Activated CD4-positive, CD25-positive, alpha-beta regulatory T cell treated with anti-CD3 and anti-CD28 coated beads, Interleukin-2, amount 50 U/mL, for 16 hours (primary cell): ENCODE data around the gene ATP5PO.
"Not testable (repeated sequence)": the region's sequence is repeated elsewhere in the genome, so short reads cannot be mapped to it uniquely, and the experiment has no call there.

Experiments
- DNase-seq: peaks from one replicate; pipeline ENCODE4 v3.0.0-alpha.2; 2020; ENCODE audit warnings: low read depth, low spot score

ATP5PO gene

DNA sequence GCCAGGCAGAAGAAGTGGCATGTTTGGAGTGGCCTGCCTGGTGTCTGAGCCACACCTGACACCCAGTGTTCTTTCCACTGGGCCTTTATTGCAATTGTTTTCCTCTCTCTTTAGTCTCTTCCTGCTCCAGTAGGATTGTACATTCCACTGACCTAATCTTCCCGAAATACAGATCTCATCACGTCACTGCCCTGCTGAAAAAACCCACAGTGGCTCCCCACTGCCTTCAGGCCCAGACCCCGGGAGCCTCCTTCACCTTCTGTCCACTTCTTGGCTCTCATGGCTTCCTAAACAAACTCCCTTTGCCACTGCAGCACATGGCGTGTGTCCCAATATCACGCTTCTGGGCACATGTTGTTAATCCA is 25.3 kb upstream of the ATP5PO start:
- no peak for DNase-seq

DNA sequence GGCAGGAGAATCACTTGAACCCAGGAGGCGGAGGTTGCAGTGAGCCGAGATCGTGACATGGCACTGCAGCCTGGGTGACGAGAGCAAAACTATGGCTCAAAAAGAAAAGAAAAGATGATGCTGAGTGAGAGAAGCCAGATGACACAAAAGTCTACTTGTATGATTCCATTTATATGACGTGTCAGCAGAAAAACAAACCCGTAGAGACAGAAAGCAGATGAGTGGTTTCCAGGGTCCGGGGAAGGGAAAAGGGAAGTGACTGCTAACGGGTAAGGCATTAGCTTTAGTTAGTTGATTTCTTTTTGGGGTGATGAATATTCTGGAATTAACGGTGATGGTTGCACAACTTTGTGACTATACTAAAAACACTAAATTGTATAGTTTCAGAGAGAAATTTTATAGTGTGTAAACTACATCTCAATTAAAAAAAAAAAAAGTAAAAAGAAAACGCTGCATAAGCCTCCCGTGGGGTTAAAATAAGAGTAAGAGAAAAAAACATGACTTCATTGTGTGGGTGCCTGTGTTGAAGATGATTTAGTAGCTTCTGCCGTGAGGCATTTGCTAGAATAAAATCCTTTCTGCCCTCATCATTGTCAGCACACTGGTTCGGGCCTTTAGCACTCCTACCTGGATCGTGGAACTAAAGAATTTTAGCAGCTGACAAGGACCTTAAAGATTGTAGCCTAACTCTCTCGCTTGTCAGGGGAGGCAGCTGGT is 24.7 kb upstream of the ATP5PO start:
- no peak for DNase-seq

GRCh38 chr21:33939226-33939625 is 23.6 kb upstream of the ATP5PO start:
- no peak for DNase-seq

DNA sequence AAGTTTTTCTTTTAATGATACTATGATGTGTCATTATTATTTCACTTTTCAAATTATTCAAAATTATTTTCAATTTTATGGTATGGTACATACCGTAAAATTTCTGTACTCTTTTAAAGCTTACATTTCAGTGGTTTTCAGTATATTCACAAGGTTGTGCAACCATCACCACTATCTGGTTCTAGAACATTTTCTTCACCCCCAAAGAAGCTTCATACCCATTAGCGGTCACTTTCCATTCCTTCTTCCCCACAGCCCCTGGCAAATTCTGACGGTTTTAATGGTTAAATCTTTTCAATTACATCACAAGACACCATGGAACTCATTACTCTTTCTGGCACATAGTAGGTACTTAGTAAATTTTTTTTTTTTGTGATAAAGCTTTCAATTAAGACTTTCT is 22.8 kb upstream of the ATP5PO start:
- DNase-seq, result no peak

DNA sequence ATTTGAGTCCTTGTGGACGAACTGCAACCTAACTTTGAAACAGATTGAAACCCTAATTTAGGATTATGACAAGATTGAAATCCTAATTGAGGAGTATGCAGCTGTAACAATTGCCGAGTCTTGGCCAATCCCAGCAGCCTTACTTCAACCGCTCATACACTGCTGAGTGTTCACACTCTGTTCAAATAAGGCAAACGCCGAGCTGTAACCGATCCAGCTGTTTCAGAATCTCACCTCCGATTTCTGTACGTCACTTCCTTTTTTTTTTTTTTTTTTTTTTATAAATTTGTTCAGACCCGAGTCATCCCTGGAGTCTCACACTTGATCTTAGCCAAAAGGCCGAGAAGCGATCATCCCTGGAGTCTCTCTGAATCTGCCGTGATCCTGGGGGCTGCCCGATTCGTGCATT is 22.3 kb upstream of the ATP5PO start:
- DNase-seq, result no peak

DNA sequence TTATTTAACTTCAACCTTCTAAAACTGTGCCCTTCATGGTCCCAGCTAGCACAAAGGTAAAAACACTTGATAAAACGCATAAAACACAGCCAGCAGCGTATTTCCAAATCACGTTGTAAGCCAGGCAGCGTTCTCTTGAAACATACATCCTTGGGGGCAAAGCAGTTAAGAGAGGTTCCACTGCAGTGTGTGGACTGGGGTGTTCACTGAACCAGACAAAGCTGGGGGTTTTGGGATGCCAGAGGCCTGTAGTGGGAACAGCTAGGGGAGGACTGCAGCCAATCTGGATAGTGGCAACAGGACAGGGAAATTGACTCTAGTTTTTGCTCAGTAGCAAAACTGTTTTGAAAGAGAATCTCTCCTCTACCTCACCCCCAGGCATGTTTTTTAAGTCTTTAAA is 21.5 kb upstream of the ATP5PO start:
- no peak for DNase-seq

- DNase-seq, result no peak
Observed at GRCh38 chr21:33936301-33937038, 20.9 kb upstream of the ATP5PO start.

GRCh38 chr21:33932731-33933130 is 17.1 kb upstream of the ATP5PO start:
- DNase-seq, result no peak

DNA sequence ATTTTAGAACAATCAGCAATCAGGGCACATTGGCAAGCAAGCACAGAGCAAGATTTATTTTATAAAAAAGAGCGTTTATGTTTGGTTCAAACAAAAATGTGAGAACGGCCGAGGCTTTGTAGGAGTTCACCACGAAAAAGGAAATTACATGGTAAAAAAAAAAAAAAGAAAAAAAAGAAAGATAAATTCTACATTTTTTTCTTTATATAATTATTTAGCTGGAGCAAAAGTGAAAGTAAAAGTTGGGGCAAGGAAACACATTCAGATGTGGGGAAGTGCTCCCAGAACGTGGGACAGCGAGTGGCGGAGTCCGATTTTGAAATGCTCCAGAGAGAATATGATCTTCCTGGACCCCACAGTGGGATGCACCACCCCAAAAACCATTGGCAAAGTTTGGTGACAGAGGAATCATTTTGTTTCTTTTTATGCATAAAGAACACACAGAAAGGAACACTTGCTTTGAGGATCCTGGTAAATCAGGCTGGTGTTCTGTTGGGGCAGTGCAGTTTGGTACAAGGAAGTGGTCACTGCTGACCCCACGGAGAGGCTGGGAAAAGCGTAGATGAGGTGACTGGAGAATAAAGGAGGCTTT is 16.3 kb upstream of the ATP5PO start:
- no peak for DNase-seq

GRCh38 chr21:33931052-33931798 is 15.6 kb upstream of the ATP5PO start:
- DNase-seq, result peak; percentile 52

DNA sequence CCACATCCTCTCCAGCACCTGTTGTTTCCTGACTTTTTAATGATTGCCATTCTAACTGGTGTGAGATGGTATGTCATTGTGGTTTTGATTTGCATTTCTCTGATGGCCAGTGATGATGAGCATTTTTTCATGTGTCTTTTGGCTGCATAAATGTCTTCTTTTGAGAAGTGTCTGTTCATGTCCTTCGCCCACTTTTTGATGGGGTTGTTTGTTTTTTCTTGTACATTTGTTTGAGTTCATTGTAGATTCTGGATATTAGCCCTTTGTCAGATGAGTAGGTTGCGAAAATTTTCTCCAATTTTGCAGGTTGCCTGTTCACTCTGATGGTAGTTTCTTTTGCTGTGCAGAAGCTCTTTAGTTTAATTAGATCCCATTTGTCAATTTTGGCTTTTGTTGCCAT is 10.6 kb upstream of the ATP5PO start:
- DNase-seq, result not testable (repeated sequence)

- no peak for DNase-seq
Observed at GRCh38 chr21:33924766-33925100, 9.1 kb upstream of the ATP5PO start.

- DNase-seq, result peak; percentile 87
Observed at GRCh38 chr21:33924079-33924765, 8.6 kb upstream of the ATP5PO start.

DNA sequence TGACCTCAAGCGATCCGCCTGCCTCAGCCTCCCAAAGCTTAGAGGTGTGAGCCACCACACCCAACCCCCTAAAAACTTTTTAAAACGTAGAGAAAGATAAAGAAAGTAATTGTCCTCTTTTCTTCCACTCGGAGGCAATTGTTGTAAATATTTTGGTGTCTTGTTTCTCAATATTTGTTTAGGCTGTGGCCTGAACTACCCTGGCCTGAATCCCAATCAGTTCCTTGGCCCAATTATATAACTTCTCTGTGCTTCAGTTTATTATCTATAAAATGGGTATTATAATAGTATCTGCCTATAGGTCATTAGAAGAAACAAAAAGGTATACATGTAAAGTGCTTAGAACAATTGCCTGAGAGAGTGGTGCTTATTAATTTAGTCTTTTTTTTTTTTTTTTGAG is 1.8 kb upstream of the ATP5PO start:
- no peak for DNase-seq

DNA sequence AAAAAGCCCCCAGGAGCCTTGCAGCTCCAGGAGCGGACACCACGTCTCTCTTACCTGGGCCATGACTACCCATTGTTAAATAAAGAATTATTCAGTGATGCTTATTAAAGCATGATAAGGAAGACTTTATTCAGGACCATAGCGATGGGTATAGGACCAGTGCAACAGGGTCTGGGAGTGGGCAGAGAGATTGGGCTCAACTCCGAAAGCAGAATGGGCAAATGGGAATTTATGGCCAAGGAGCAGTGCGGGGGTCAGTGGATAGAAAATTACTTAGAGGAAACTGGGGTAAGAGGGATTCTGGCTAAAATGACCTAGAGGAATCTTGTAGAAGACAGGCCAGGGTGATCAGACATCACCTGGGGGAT is 580 bp upstream of the ATP5PO start:
- no peak for DNase-seq

DNA sequence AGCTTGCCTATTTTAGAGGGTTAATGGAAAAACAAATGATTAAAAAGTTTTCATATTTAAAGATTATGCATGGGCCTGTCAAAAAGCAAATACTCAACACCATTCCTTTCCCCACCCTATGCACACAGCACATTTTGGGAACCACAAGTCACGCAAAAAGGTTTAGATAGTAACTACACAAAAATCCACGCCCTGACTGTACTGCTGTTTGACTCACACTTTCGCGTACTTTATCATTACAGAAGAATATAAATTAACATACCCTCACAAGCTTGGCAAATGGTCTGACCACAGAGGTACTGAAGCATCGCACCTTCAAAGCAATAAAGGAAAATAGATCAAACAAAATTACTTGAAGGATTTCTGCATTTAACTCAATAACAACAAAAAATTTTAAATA is 1.4 kb downstream of the ATP5PO start:
- no peak for DNase-seq

GRCh38 chr21:33909756-33910155 is 5.8 kb downstream of the ATP5PO start:
- no peak for DNase-seq

DNA sequence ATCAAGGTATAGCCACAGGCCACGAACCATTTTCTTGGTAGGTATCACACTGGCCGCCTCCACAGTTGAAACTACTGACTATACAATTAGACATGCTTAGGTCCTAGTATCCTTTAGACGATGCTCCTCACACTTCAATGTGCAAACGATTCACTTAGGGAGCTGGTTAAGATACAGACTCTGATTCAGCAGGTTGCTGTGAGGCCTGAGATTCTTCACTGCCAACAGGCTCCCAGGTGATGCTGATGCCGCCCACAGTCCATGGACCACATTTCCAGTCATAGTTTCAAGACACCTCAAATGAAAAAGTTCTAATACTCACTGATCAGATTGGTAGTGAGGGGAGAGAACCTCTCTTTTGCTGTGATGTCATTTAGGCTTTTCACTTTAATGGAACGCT is 6.8 kb downstream of the ATP5PO start:
- no peak for DNase-seq

DNA sequence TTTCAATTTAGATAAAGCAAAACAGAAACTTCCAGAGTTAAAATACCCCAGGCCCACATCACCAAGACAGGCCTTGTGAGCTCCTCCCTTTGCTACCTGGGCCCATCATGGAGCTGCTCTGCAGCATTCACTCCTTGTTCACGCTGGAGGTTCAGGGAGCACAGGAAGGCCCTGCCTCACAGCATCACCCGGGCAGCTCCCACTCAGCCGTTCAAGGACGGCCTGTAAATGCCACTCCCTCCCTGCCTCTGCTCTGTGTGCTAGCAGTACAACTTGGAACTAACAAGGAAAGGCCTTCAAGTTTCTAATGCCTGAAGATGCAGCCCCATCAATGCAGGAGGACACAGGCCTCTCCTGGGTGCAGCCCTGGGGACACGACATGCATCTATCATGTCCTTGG is 11.6 kb downstream of the ATP5PO start:
- DNase-seq, result no peak

GRCh38 chr21:33902349-33902748 is 13.3 kb downstream of the ATP5PO start:
- DNase-seq, result no peak

DNA sequence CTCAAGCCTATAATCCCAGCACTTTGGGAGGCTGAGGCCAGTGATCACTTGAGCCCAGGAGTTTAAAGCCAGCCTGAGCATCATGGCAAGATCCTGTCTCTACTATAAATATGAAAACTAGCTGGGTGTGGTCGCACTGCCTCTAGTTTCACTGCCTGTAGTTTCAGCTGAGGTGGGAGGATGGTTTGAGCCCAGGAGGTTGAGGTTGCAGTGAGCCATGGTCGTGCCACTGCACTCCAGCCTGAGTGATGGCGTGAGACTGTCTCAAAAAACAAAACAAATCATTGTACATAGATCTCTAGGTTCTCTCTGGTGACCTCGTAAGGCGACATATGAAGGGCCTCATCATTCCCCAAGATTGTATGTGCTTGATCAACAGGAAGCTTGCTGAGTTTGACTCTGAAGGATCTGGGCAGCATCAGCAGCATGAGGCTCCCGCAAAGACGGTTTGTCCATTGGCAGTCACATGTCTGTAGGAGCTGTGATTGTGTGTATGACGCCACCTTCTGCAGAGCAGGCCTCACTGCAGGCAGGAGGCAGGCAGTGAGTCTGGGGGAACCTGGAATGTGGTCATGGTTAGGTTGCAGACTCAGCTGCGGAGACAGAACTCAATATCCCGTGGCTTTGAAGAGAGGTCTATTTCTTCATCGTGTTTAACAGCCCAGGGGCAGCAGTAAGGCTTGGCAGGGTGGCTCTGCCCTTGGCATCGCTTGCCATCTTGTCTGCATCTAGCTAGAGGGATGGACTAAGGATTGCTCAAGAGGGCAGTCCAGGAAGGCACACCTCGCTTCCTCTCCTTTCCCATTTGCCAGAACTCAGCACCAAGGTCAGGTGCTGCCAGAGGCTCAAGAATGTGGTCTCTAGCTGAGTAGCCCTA is 14.0 kb downstream of the ATP5PO start:
- DNase-seq, result no peak
